D721Med (cell line): Measurements from ENCODE around the gene XYLT2.
"Not testable (repeated sequence)": the region's sequence is repeated elsewhere in the genome, so short reads cannot be mapped to it uniquely, and the experiment has no call there.

Experiments used
- DNase-seq: peaks from one replicate; pipeline ENCODE4 v3.0.0; 2011; ENCODE audit warnings: low spot score; ENCODE audit not compliant: insufficient read length
- FAIRE-seq: peaks from 2 replicates; lab custom pipeline; 2011; peaks lifted over from hg19 to GRCh38; lab: Jason Lieb, UNC
- CTCF ChIP-seq: IDR thresholded peaks from 2 replicates; pipeline ENCODE4 v1.5.1; 2012; ENCODE audit warnings: mild to moderate bottlenecking, control low read depth; ENCODE audit not compliant: insufficient read depth; ENCODE audit errors: missing control alignments

The XYLT2 gene

GRCh38 chr17:50345432-50346312 is at the start of gene XYLT2:
XYLT2 (plus strand) TSS chr17:50346126; CDS start chr17:50346141, 15 bp downstream.
- no peak for TF ChIP-seq CTCF
- no peak for FAIRE-seq
- peak; percentile 95 for DNase-seq

GRCh38 chr17:50297407-50297865 is 48.5 kb upstream of the XYLT2 start:
- FAIRE-seq (no peak), DNase-seq (peak; percentile 60)
- peak; percentile 99 for TF ChIP-seq CTCF

- no peak for TF ChIP-seq CTCF
- DNase-seq (no peak), FAIRE-seq (no peak)
Measured at GRCh38 chr17:50298018-50298417, 47.9 kb upstream of the XYLT2 start.

- no peak for DNase-seq
- no peak for TF ChIP-seq CTCF
- FAIRE-seq, result no peak
Measured at GRCh38 chr17:50299776-50300175, 46.1 kb upstream of the XYLT2 start.

- not testable (repeated sequence) for FAIRE-seq, DNase-seq
Measured at GRCh38 chr17:50300824-50301223, 45.1 kb upstream of the XYLT2 start.

- no peak for TF ChIP-seq CTCF
- FAIRE-seq (no peak), DNase-seq (no peak)
Measured at GRCh38 chr17:50301891-50302584, 43.9 kb upstream of the XYLT2 start.

- no peak for TF ChIP-seq CTCF
- no peak for FAIRE-seq
- DNase-seq, result no peak
Measured at GRCh38 chr17:50303051-50303450, 42.9 kb upstream of the XYLT2 start.
